GDM1 (cell line): ENCODE data around the gene VSIG1.

Experiments
- DNase-seq: peaks from one replicate; lab custom pipeline; 2025; lab: John Stamatoyannopoulos, UW

VSIG1 gene

DNA sequence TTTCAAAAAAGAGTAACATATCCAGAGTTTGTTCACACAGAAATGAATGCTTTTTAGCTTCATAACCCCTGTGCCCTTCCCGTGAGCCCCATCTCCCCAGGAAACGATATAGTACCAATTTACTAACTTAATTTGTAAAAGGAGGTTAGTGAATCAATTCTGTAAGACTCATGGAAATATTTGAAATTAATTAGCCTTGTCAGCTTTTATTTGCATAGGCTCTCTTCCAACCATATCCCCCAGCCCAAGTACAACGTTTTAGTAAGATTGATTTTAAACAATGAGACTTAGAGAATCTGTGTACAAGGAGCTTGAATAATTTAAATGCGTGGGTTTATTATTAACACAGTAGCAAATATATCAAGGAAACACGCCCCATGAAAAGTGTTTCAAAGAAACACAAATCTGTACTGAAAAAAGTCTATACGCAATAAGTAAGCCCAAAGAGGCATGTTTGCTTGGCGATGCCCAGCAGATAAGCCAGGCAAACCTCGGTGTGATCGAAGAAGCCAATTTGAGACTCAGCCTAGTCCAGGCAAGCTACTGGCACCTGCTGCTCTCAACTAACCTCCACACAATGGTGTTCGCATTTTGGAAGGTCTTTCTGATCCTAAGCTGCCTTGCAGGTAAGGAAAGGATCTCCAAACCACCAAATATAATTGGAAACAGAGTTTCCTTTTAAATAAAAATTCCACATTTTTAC lies at the start of gene VSIG1:
VSIG1 (plus strand) TSS at position 512 of the 703 bp plus-strand sequence; CDS start at position 578, 66 bp downstream.
- DNase-seq: no peak

DNA sequence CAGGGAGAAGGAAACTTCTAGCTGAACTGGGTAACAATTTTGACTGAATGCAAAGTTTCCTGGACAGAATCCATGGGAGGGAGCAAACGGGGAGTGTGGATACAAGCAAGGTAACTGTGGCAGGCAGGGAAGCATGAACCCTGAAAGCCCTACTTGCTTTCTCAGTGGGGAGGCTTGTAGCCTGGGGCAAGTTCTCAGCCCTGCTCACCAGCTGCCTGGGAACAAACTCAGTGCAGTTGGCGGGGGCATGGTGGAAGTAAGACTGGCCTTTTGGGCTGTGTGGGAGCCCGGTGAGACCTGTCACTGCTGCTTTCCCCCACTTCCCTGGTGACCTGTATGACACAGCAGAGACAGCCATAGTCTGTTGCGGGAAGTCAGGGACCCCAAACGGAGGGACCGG lies 48.7 kb upstream of the VSIG1 start:
- no peak for DNase-seq

DNA sequence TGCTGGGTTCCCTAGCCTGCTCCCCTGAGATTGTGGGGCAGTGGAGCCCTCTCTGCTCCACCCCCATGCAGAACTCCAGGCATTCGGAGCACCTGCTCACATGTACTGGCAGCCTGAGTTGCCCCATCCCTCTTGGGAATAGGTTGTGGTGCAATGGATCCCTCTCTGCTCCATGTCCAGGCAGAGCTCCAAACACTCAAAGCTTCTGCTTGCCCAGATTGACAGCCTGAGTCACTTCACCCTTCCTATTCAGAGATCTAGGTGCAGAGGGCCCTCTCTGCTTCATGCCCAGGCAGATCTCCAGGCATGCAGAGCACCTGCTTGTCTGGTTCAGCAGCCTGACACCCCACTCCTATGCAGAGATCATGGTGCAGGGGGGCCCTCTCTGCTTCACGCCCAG lies 44.1 kb upstream of the VSIG1 start:
- DNase-seq: no peak

- peak; percentile 26 for DNase-seq
Measured at GRCh38 chrX:108001218-108001814, 43.5 kb upstream of the VSIG1 start.

GRCh38 chrX:108018656-108019381 lies 26.0 kb upstream of the VSIG1 start:
- DNase-seq: no peak

GRCh38 chrX:108019382-108019875 lies 25.4 kb upstream of the VSIG1 start:
- no peak for DNase-seq

DNA sequence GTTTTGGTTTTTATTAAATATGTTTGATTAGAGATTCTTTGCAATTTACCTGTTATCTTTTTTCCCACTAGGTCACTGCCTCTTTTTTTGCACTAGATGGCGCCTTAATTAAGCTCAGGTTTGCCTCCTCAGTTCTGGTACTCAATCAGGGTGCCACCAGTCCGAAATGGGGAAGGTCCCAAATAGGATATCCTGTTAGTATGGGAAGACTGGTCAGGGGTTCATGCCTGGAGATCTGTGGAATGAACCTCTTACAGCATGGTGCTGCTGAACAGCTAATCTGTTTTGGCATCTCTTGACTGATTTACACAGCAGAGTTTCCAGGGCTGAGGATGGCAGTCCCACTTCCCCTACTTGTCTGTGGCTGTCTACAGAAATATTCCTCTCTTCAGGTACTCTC lies 24.2 kb upstream of the VSIG1 start:
- DNase-seq: no peak

GRCh38 chrX:108022491-108023089 lies 22.3 kb upstream of the VSIG1 start:
- no peak for DNase-seq

GRCh38 chrX:108025376-108025775 lies 19.5 kb upstream of the VSIG1 start:
- DNase-seq: no peak

GRCh38 chrX:108025954-108026600 lies 18.8 kb upstream of the VSIG1 start:
- DNase-seq: no peak

GRCh38 chrX:108028854-108029253 lies 16.0 kb upstream of the VSIG1 start:
- DNase-seq: no peak

DNA sequence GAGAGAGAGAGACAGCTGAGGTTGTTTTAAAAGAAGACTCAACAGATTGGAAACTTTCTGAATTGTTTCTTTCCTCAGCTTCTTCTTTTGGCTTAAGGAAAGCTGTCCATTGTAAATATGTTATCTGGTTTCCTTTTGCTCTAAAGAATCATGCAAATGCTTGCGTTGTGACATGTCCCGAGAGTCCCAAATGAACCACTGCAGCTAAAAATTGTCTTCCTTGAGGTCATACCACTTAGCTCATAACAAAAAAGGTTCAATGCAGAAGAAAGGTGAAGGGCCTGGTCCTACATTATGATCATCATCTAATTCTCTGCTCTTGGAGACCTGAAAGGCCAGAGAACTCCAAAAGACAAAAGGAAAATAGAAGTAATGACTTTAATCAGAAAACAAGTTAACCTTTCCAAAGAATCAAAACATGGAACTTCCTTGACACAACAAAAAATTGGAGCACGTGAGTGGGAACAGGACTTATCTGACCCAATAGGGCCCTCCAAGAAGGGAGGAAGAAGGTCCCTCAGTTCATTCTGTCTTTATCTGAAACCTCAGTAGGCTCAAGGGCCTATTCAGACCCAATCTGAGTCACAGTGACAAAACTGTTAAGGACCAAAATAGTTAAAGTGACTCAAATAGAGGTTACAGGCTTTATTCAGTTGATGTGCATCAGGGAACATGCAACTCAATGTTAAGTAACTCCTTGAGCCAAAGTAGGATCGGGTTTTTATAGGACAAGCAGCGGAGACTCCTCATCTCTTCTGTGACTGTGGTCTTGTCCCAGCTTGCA lies 14.7 kb upstream of the VSIG1 start:
- DNase-seq: no peak

DNA sequence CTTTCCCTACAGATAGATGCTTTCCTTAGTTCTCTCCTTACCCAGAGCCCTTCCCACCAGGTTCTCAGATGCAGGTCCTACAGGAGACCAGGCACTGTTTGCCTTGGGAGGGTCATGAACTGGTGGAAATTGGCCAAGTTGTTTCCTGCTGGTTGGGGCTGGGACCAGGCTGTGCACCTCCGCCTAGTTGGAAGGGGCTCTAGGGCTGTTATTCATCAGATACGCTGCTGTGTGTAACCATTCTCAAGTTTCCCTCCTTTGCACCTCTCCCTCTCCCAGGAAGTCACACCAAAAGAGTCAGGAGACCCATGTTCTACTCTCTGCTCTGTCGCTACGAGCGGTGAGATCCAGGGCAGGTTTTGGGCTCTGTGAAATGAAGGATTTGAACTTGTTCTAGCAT lies 11.9 kb upstream of the VSIG1 start:
- DNase-seq: no peak

DNA sequence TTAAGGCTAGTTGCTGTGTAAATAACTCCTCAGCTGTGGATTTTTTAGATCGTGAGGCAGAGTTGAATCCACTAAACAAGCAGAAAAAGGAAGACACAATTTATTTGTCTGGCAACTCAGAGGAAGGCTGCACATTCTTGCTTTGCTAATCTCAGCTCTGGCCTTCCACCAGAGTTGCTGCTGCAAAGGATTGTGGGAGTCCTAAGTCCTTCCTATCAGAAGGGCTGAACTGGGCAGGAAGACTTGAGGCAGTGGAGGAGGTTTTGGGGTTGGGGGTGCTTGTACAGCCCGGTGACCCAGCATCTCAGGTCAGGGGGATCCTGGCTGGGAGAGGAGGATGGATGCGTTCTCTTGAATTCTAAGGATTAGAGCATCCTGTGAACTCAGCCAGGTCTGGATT lies 11.0 kb upstream of the VSIG1 start:
- no peak for DNase-seq

DNA sequence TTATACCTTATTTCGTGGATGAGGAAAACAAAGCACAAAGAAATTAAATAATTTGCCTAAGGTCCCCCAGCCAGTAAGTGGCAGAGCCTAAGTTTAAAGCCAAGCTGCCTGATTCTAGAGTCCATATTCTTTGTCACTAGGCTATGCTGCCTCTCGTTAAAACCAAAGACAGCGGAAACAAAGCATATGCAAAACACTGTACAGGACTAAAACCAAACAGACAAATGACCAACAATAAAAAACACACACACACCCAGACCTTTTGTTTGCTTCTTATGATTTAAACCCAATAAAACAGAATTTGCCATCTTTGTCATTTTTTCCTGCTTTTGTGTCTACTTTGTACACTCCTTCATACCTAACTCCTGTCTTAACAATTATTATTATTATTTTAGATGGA lies 10.1 kb upstream of the VSIG1 start:
- no peak for DNase-seq

DNA sequence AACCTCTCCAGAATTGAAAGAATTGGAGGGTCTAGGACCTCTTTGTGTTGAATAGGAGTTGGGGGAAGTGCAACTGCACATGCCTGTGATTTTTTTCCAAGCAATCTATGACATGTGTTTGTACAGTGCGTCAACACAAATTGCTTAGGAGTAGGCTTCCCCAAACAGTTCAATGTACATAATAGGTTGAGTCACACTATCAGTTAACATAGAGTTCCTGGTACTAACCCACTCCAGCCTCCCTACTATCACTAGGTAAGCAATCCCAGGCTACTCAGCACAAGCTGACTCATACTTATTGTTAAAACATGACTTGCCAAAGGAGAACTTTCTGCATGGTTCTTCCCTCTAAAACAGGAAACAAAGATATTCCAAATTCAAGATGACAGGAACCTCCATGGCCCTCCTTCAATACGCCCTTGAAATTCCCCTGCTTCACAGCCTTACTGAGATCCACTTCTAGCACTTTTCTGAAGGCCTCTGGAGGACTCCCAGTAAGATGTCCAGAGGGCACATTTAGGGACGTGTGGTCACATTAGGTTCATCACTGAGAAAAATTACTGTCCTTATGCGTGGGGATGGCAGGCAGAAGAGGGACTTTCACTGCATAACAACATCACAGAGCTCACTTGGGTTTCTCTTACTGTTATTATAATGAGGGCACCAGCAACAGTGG lies 8.4 kb upstream of the VSIG1 start:
- no peak for DNase-seq

GRCh38 chrX:108049649-108050048 lies 4.8 kb downstream of the VSIG1 start:
- DNase-seq: no peak

- DNase-seq: no peak
Measured at GRCh38 chrX:108053218-108053617, 8.4 kb downstream of the VSIG1 start.

GRCh38 chrX:108055546-108055945 lies 10.7 kb downstream of the VSIG1 start:
- DNase-seq: no peak

GRCh38 chrX:108059801-108060200 lies 14.9 kb downstream of the VSIG1 start:
- no peak for DNase-seq

- DNase-seq: no peak
Measured at GRCh38 chrX:108064001-108064400, 19.1 kb downstream of the VSIG1 start.
